COR-L47 (cell line): ENCODE measurements around the gene EXOC3.
"Not testable (repeated sequence)": the region's sequence is repeated elsewhere in the genome, so short reads cannot be mapped to it uniquely, and the experiment has no call there.

ENCODE experiments used
- DNase-seq: peaks from one replicate; lab custom pipeline; 2025; lab: John Stamatoyannopoulos, UW

Gene EXOC3

GRCh38 chr5:407051-407450, 35.9 kb upstream of the EXOC3 start:
- no peak for DNase-seq

- no peak for DNase-seq
Measured at GRCh38 chr5:407801-408268, 35.1 kb upstream of the EXOC3 start.

- no peak for DNase-seq
Measured at GRCh38 chr5:410911-411517, 32.0 kb upstream of the EXOC3 start.

DNA sequence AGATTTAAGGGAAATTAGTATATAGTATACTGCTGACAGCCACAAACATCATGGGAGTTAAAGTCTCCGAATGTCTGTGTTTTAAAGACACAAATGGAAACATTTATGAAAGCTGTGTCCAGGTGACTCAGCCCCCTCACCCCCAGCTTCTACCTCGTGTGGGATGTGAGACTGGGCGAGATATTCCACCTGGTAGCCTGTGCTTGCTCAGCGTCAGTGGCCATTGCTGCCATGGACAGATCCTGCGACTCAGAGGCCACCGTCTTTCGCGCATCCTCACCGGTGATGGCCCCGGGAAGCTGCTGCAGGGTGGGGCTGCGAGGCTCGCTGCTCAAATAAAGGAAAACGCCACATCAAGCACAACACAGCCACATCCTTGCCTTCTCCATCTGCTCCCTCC, 31.2 kb upstream of the EXOC3 start:
- DNase-seq = no peak

DNA sequence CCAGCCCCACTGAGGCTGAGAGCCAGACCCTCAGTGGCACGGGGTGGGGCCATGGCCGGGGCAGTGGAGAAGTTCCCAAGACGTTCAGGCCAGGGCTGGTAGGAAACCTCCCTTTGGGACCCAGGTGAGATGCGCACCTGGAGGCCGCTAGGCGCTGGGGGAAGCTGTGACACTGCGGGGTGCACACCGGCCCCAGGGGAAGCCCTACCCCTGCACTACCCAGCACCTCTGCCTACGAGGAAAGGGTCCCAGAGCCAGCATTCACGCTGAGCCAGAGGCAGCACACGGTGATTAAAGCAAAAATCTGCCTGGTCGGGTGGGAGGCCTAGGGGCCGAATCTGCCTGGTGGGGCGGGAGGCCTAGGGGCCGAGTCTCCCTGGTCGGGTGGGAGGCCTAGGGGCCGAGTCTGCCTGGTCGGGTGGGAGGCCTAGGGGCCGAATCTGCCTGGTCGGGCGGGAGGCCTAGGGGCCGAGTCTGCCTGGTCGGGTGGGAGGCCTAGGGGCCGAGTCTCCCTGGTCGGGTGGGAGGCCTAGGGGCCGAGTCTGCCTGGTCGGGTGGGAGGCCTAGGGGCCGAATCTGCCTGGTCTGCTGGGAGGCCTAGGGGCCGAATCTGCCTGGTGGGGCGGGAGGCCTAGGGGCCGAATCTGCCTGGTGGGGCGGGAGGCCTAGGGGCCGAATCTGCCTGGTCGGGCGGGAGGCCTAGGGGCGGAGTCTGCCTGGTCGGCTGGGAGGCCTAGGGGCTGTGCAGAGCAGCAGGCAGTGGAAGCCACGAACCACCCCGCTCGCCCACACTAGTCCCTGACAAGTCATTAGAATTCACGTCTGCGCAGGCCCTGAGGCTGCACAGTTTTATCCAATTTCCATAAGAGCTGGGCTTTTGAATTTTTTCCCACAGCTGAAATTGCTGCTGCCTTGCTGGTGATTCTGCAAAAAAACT, 27.7 kb upstream of the EXOC3 start:
- DNase-seq = not testable (repeated sequence)

GRCh38 chr5:415928-416635, 26.9 kb upstream of the EXOC3 start:
- DNase-seq = no peak

GRCh38 chr5:416636-416960, 26.4 kb upstream of the EXOC3 start:
- DNase-seq = no peak

- peak; percentile 25 for DNase-seq
Measured at GRCh38 chr5:417301-418161, 25.4 kb upstream of the EXOC3 start.

GRCh38 chr5:418162-419121, 24.5 kb upstream of the EXOC3 start:
- DNase-seq = peak; percentile 31

DNA sequence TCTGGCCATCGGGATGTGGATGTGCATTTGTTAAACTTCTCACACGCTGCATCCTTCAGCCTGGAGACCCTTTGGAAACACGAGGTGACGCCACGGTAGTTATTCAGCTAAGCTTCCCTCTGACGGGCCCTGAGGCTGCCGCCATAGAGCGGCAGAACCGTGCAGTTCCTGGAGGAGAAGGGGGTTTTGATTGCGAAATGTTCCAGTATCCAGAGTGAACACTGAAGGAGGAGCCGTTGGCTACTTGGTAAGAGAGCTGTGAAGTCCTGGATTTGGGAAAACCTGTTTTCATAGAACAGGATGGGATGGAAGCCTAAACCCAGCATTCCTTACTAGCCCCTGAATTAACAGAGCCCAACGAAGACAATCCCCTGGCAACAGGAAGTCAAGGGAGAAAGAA, 23.0 kb upstream of the EXOC3 start:
- DNase-seq = no peak

GRCh38 chr5:420632-421286, 22.2 kb upstream of the EXOC3 start:
- no peak for DNase-seq

- no peak for DNase-seq
Measured at GRCh38 chr5:421287-421880, 21.6 kb upstream of the EXOC3 start.

DNA sequence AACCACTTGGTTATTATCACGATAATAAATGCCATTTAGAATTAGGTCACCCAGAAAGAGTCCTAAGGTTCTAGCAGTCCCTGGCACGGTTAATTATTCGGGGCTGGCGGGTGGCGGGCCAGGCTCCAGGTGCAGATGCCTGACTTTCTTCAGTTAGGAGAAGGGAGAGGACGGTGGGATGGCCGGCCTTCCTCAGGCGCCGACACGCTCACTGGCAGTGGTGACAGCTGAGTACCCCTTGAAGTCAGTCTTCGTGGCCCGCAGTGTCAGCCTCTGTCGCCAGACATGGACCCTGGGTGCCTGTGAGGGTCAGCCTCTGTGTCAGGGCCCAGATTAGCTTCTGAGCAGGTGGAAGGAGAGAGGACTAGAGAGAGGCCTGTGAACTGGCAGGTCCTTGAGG, 21.1 kb upstream of the EXOC3 start:
- no peak for DNase-seq

- no peak for DNase-seq
Measured at GRCh38 chr5:422323-423232, 20.4 kb upstream of the EXOC3 start.

DNA sequence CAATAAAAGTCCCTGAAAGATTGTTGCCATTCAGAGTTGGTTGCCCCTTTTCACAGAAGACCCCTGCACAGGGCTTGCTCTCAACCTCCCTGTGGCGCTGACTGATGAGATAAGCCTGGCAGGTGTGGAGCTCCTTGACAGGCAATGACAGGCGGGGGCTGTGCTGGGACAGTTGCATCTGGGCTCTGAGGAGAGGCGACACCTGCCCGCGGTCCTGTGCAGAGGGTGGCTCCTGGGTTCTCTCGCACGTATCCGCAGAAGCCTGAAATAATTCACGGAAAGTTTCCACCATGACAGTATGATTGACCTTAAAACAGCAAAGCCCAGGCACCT, 19.8 kb upstream of the EXOC3 start:
- DNase-seq = no peak

DNA sequence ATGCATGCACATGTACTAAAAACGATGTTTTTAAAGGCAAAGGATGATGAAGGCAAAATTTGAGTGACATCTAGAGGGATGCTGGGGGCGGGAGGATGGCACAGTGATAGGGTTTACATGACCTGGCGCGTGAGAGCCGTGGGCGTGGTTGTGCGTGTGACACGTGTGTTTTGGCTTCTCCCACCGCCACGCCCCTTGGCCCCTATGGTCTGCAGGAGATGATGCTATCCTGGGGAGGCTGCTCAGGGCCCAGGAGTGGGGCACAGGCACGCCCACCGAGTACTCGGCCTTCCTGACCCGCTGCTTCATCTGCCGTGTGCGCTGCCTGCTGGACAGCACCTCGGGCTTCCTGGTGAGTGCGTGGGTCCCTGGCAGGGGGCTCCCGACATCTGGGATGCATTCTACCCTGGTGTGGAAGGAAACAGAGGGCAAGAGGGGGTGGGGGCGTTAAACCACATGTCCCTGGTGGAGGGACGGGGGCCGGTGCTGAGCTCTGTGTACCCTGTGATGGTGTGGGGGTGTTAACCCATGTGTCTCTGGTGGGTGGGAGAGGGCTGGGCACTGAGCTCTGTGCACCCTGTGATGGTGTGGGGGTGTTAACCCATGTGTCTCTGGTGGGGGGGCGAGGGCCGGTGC, 19.2 kb upstream of the EXOC3 start:
- no peak for DNase-seq

DNA sequence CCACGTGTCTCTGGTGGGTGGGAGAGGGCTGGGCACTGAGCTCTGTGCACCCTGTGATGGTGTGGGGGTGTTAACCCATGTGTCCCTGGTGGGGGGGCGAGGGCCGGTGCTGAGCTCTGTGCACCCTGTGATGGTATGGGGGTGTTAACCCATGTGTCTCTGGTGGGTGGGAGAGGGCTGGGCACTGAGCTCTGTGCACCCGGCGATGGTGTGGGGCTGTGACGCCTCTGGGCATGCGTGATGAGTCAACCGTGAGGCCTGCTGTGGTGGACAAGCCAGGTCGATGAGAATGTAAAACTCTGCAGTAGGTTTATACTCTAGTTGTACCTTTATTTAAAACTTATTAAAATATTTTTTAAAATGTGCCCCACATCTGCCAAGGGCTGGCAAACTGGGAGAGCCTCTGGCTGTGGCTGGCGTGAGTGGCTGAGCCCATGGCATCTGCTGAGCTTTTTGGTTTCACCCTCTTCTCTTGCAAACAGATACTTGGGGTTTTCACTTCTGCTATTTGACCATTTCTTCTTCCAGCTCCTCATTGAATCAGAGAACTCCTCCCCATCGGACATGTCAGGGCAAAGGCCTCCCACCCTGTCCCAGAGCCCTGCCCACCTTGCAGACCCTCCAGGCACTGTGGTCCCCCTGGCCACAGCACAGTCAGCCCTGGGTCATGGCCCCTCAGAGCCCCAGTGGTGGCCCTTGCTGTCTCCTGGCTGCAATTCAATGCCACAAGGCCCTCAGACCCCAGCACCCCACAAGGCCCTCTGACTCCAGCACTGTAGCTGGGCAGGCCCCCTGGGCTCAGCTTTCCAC, 18.5 kb upstream of the EXOC3 start:
- DNase-seq = no peak

DNA sequence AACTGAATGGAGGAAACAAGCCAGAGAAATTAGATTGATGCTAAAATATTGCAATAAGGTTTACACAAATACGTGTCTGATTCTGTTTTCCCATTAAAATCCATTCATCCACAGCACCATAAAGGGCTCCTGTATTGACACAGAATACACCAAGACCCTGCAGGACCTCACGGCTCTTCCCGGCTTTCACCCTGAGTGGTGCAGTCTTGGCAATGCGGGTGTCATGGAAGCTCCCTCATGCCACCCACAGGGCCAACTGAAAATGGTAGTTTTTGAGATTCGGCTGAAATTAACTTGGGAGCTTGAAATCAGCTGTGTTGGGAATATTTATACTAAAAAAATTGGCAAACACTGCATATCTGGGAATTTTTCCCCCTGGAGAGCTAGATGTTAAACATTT, 17.3 kb upstream of the EXOC3 start:
- peak; percentile 60 for DNase-seq
